GM12878 (cell line): ENCODE measurements around the gene SELENOO. TPM values are rescaled to one million over a fixed set of nuclear protein-coding genes. Genes with fewer than 3 reads are reported as not detected.

ENCODE experiments used
- ATAC-seq: fragments of 200-7000 bp; cut with Tn5 transposase; 3 replicates; pipeline ENCODE4 v1.9.1; 2020; ENCODE audit warnings: mild to moderate bottlenecking, moderate library complexity
- BruUV-seq: library from RNA; stranded (reverse); fragments of 400-500 nt; replicated peaks from 2 replicates; lab custom pipeline; 2021; lab: Mats Ljungman, UMichigan
- CTCF ChIA-PET: fragments of 300-600 bp; sonication (Branson Sonifier 250); formaldehyde crosslinking; extraction: SDS; loops from one replicate; lab custom pipeline; 2021; ENCODE audit warnings: inconsistent platforms; lab: Yijun Ruan, JAX
- POLR2A ChIA-PET: fragments of 350-600 bp; formaldehyde crosslinking; extraction: SDS; loops from one replicate; lab custom pipeline; 2021; ENCODE audit warnings: inconsistent platforms; lab: Charles Lee
- RAD21 ChIA-PET: fragments of 300-600 bp; sonication (Branson Sonifier 250); formaldehyde crosslinking; loops from one replicate; lab custom pipeline; 2023; ENCODE audit warnings: antibody characterized with exemption; ENCODE audit not compliant: unreplicated experiment; lab: Charles Lee
- SMC1A ChIA-PET: fragments of 300-600 bp; sonication (Branson Sonifier 250); formaldehyde crosslinking; loops from one replicate; lab custom pipeline; 2023; ENCODE audit not compliant: unreplicated experiment, uncharacterized antibody; lab: Charles Lee
- DNase-seq: peaks from one replicate; pipeline ENCODE4 v3.0.0-alpha.2; 2011; ENCODE audit warnings: low read depth, low spot score
- FAIRE-seq: peaks from 3 replicates; lab custom pipeline; 2011; peaks lifted over from hg19 to GRCh38; lab: Jason Lieb, UNC
- H2AFZ ChIP-seq: 2 replicates; pipeline ENCODE4 v1.6.0; 2011; ENCODE audit warnings: low read depth, low read length, control low read depth; ENCODE audit not compliant: control insufficient read depth
- H3K27ac ChIP-seq: 2 replicates; pipeline ENCODE4 v1.5.1; 2011; ENCODE audit warnings: control low read depth; ENCODE audit not compliant: control insufficient read depth, insufficient read depth
- H3K27me3 ChIP-seq, 2 experiments: replicated peaks in 1 of 2; 2 replicates each; pipeline versions ENCODE4 v1.6.0 to v1.6.1; 2011; ENCODE audit warnings: low read length in 1 of 2; ENCODE audit not compliant: control insufficient read depth in 2 of 2, insufficient read depth in 2 of 2
- H3K36me3 ChIP-seq, 2 experiments: 2 replicates each; pipeline ENCODE4 v1.5.1; 2011; ENCODE audit warnings: low read length in 1 of 2; ENCODE audit not compliant: control insufficient read depth in 2 of 2, insufficient read depth in 2 of 2
- H3K4me1 ChIP-seq: 2 replicates; pipeline ENCODE4 v1.6.1; 2011; ENCODE audit warnings: mild to moderate bottlenecking, low read length, moderate library complexity, mixed read lengths; ENCODE audit not compliant: control insufficient read depth, insufficient read depth
- H3K4me2 ChIP-seq: 2 replicates; pipeline ENCODE4 v1.6.0; 2011; ENCODE audit warnings: control low read depth; ENCODE audit not compliant: control insufficient read depth, insufficient read depth
- H3K4me3 ChIP-seq: fragments of 200-600 bp; sonication (generic); 2 replicates; pipeline ENCODE4 v1.5.1; 2016
- H3K79me2 ChIP-seq: 2 replicates; pipeline ENCODE4 v1.6.0; 2011; ENCODE audit warnings: low read length; ENCODE audit not compliant: control insufficient read depth, insufficient read depth
- H3K9ac ChIP-seq: 2 replicates; pipeline ENCODE4 v1.8.0; 2011; ENCODE audit warnings: low read length, control low read depth, mixed read lengths; ENCODE audit not compliant: control insufficient read depth, insufficient read depth
- H3K9me3 ChIP-seq: replicated peaks from 3 replicates; pipeline ENCODE4 v1.5.1; 2011; ENCODE audit warnings: mild to moderate bottlenecking, low read length; ENCODE audit not compliant: control insufficient read depth, insufficient read depth
- H4K20me1 ChIP-seq: 2 replicates; pipeline ENCODE4 v1.6.0; 2011; ENCODE audit not compliant: control insufficient read depth, insufficient read depth
- BACH1 ChIP-seq: fragments of 450-650 bp; IDR thresholded peaks from 2 replicates; pipeline ENCODE4 v1.6.1; 2017; ENCODE audit warnings: mild to moderate bottlenecking, borderline replicate concordance
- BCL11A ChIP-seq: IDR thresholded peaks from 2 replicates; pipeline ENCODE4 v1.6.1; 2011; ENCODE audit warnings: low read depth, low read length
- CHD2 ChIP-seq: IDR thresholded peaks from 2 replicates; pipeline ENCODE4 v1.6.1; 2011; ENCODE audit warnings: low read depth, low read length, improper control_type of control experiment, borderline replicate concordance
- EZH2 ChIP-seq: IDR thresholded peaks from 2 replicates; pipeline ENCODE4 v1.6.1; 2012; ENCODE audit warnings: low read depth, mild to moderate bottlenecking, control low read depth, inconsistent platforms, low read length, borderline replicate concordance; ENCODE audit not compliant: control insufficient read depth
- POLR2AphosphoS5 ChIP-seq: IDR thresholded peaks from 2 replicates; pipeline ENCODE4 v1.6.1; 2011; ENCODE audit warnings: mild to moderate bottlenecking, low read length, inconsistent platforms
- RAD21 ChIP-seq: IDR thresholded peaks from 2 replicates; pipeline ENCODE4 v1.6.1; 2011; ENCODE audit warnings: mild to moderate bottlenecking, low read depth, low read length, moderate library complexity; ENCODE audit not compliant: insufficient read depth
- SPI1 ChIP-seq: IDR thresholded peaks from 2 replicates; pipeline ENCODE4 v1.6.1; 2011; ENCODE audit warnings: low read depth, mild to moderate bottlenecking, low read length, moderate library complexity, borderline replicate concordance; ENCODE audit not compliant: insufficient read depth
- STAT1 ChIP-seq: fragments of 450-650 bp; conservative IDR thresholded peaks from 2 replicates; pipeline ENCODE4 v1.6.1; 2014; ENCODE audit warnings: antibody characterized with exemption, mild to moderate bottlenecking
- ZBED1 ChIP-seq: IDR thresholded peaks from 2 replicates; pipeline ENCODE4 v1.6.1; 2016; ENCODE audit warnings: borderline replicate concordance
- ZNF592 ChIP-seq: fragments of 450-650 bp; IDR thresholded peaks from 2 replicates; pipeline ENCODE4 v1.6.1; 2017; ENCODE audit warnings: mild to moderate bottlenecking, moderate library complexity
- WGBS: methylation state at CpG from one replicate; pipeline ENCODE4 v1.1.6; 2016; ENCODE audit warnings: low lambda C conversion rate; ENCODE audit not compliant: insufficient replicate concordance, insufficient coverage; ENCODE audit errors: missing lambda C conversion rate; 5-methylcytosine and 5-hydroxymethylcytosine counted together
- in situ Hi-C: fragments of 300-500 bp; cut with MboI; formaldehyde crosslinking; loops from 9 replicates; pipeline ENCODE4 v1.14.3; 2018; ENCODE audit warnings: mixed read lengths
- intact Hi-C: fragments of 100-400 bp; cut with micrococcal nuclease; formaldehyde crosslinking; loops from one replicate; pipeline ENCODE4 v1.14.2; 2022; ENCODE audit not compliant: unreplicated experiment
- polyA plus RNA-seq, 11 experiments: library from polyadenylated mRNA; depleted of rRNA in 4 of 11; unstranded in 6 of 11; stranded (reverse) in 5 of 11; fragments of >200 nt; fragmentation: Nextera tagmentation in 4 of 11; fragmentation: Illumina TruSeq in 1 of 11; extraction: Ambion mirVana in 4 of 11; extraction: Trizol in 1 of 11; gene quantifications; 1 replicate in 1 of 11; 2 replicates in 10 of 11; pipeline versions ENCODE4 v1.2.1 to v1.2.3, GENCODE V29; 2011 to 2016; ENCODE audit warnings: inconsistent platforms in 2 of 11, missing spikeins in 2 of 11, low read depth in 1 of 11
- total RNA-seq, 4 experiments: library from RNA; depleted of rRNA in 3 of 4; stranded (reverse); fragments of >200 nt in 3 of 4; fragmentation: Illumina TruSeq in 1 of 4; extraction: Trizol in 1 of 4; gene quantifications; 2 replicates each; pipeline versions ENCODE4 v1.2.1 to v1.2.3, GENCODE V29; 2013 to 2021

SELENOO gene
- total and polyA plus RNA-seq, 10 of the 15 experiments (the other 5 are each of a cell fraction or from before 2014, with no cell fraction given) = 0.42 to 23.3 (median 3.3) TPM

GRCh38 chr22:50216055-50216683, 15.4 kb downstream of the SELENOO start:
- no peak overlapping the region for H3K27ac ChIP-seq
- no peak overlapping the region for H2AFZ ChIP-seq
- H3K79me2 ChIP-seq = no peaks in the 10 kb centered on the region; the same call in 1 of the 2 replicates
- RAD21 ChIA-PET = no interaction called here
- intact Hi-C loops = no loop called here
- TF ChIP-seq BACH1 = no peak
- TF ChIP-seq SPI1 = no peak
- no peak for TF ChIP-seq RAD21
- TF ChIP-seq ZBED1 = no peak
- no peak for TF ChIP-seq CHD2
- TF ChIP-seq BCL11A = no peak
- no peak for TF ChIP-seq STAT1
- no peak for TF ChIP-seq POLR2AphosphoS5
- TF ChIP-seq EZH2 = no peak
- no peak for TF ChIP-seq ZNF592
- TF ChIP-seq, all 136 proteins: peak for 0
- Histone ChIP-seq H4K20me1 (no peaks in the 10 kb centered on the region), H3K4me1 (no peaks in the 10 kb centered on the region), H3K4me3 (no peak overlapping the region), H3K36me3 (peaks cover 26 to 52% of the 10 kb centered on the region in 2 experiments; a peak in 3 of 4 replicates), H3K4me2 (no peak overlapping the region), H3K9me3 (no peaks in the 10 kb centered on the region), H3K27me3 (no peaks in the 10 kb centered on the region), H3K9ac (no peak overlapping the region)
- SMC1A ChIA-PET = no interaction called here
- in situ Hi-C loops = no loop called here
- no peak for ATAC-seq
- POLR2A ChIA-PET = no interaction called here
- no peak for FAIRE-seq
- 91% methylated on average over 15 of the region's 15 CpGs for WGBS
- no TSS peak for BruUV-seq
- no peak for DNase-seq
- CTCF ChIA-PET = interaction anchor here (1.1 kb wide), 1 partner anchor 68 kb away, joined by 3 read pairs; no protein-coding TSS in a partner anchor
